Activated T-cell treated with anti-CD3 and anti-CD28 coated beads, Interleukin-2, amount 50 U/mL, for 24 hours (primary cell): ENCODE data around the gene MEI1.
A peak's percentile ranks its signal among the peaks of the same experiment; 100 is the strongest.
"Not testable (repeated sequence)": the region's sequence is repeated elsewhere in the genome, so short reads cannot be mapped to it uniquely, and the experiment has no call there.

Source experiments
- DNase-seq: peaks from one replicate; pipeline ENCODE4 v3.0.0-alpha.2; 2020
- H3K27ac Mint-ChIP-seq: 2 replicates; pipeline ENCODE4 v1.8.0; 2020; ENCODE audit warnings: mild to moderate bottlenecking, mixed read lengths
- H3K27me3 Mint-ChIP-seq: 2 replicates; pipeline ENCODE4 v1.8.0; 2020; ENCODE audit warnings: mixed read lengths
- H3K36me3 Mint-ChIP-seq: 2 replicates; pipeline ENCODE4 v1.8.0; 2020; ENCODE audit warnings: low read depth, mixed read lengths
- H3K4me1 Mint-ChIP-seq: 2 replicates; pipeline ENCODE4 v1.8.0; 2020; ENCODE audit warnings: low read depth, mixed read lengths
- H3K4me3 Mint-ChIP-seq: 2 replicates; pipeline ENCODE4 v1.8.0; 2020; ENCODE audit warnings: mild to moderate bottlenecking, moderate library complexity, mixed read lengths
- H3K9me3 Mint-ChIP-seq: 2 replicates; pipeline ENCODE4 v1.8.0; 2020; ENCODE audit warnings: mixed read lengths

Gene MEI1

GRCh38 chr22:41834005-41834944, 135.0 kb downstream of the MEI1 start:
- peaks cover 67% of the 10 kb centered on the region for H3K4me1 Mint-ChIP-seq
- peak overlapping the region; percentile 98 for H3K4me3 Mint-ChIP-seq
- H3K27me3 Mint-ChIP-seq: no peaks in the 10 kb centered on the region
- H3K9me3 Mint-ChIP-seq: no peaks in the 10 kb centered on the region
- peaks cover 75% of the 10 kb centered on the region for H3K36me3 Mint-ChIP-seq
- H3K27ac Mint-ChIP-seq: peak overlapping the region; percentile 96
- DNase-seq: no peak

GRCh38 chr22:41835462-41835861, 136.2 kb downstream of the MEI1 start:
- H3K27ac Mint-ChIP-seq: peak overlapping the region; percentile 38
- peak overlapping the region; percentile 19 for H3K4me3 Mint-ChIP-seq
- H3K36me3 Mint-ChIP-seq: peaks cover 80% of the 10 kb centered on the region
- not testable (repeated sequence) for H3K27me3 Mint-ChIP-seq, DNase-seq, H3K9me3 Mint-ChIP-seq
- H3K4me1 Mint-ChIP-seq: peaks cover 70% of the 10 kb centered on the region

GRCh38 chr22:41836551-41836950, 137.2 kb downstream of the MEI1 start:
- DNase-seq: no peak
- H3K4me3 Mint-ChIP-seq: no peak overlapping the region

GRCh38 chr22:41838842-41839618, 139.7 kb downstream of the MEI1 start:
- Mint-ChIP-seq H3K27ac (peak overlapping the region; percentile 31), H3K27me3 (no peaks in the 10 kb centered on the region), H3K36me3 (peaks cover 85% of the 10 kb centered on the region), H3K4me3 (no peak overlapping the region), H3K9me3 (no peaks in the 10 kb centered on the region), H3K4me1 (peaks cover 78% of the 10 kb centered on the region)
- no peak for DNase-seq

More at GRCh38 chr22:41836551-41836950, 137.2 kb downstream of the MEI1 start:
- peaks cover 82% of the 10 kb centered on the region for H3K36me3 Mint-ChIP-seq
- H3K27me3 Mint-ChIP-seq: no peaks in the 10 kb centered on the region
- no peaks in the 10 kb centered on the region for H3K9me3 Mint-ChIP-seq
- H3K4me1 Mint-ChIP-seq: peaks cover 71% of the 10 kb centered on the region
- peak overlapping the region; percentile 38 for H3K27ac Mint-ChIP-seq

GRCh38 chr22:41840216-41840615, 140.9 kb downstream of the MEI1 start:
- Mint-ChIP-seq H3K27ac (no peak overlapping the region), H3K4me3 (no peak overlapping the region), H3K4me1 (peaks cover 82% of the 10 kb centered on the region), H3K9me3 (no peaks in the 10 kb centered on the region), H3K27me3 (no peaks in the 10 kb centered on the region), H3K36me3 (peaks cover 83% of the 10 kb centered on the region)
- DNase-seq: no peak

- Mint-ChIP-seq H3K9me3 (no peaks in the 10 kb centered on the region), H3K27me3 (no peaks in the 10 kb centered on the region), H3K36me3 (peaks cover 84% of the 10 kb centered on the region), H3K27ac (peak overlapping the region; percentile 68), H3K4me1 (peaks cover 85% of the 10 kb centered on the region), H3K4me3 (no peak overlapping the region)
- no peak for DNase-seq
Measured at GRCh38 chr22:41841085-41841712, 141.9 kb downstream of the MEI1 start.

- Mint-ChIP-seq H3K27me3 (no peaks in the 10 kb centered on the region), H3K9me3 (no peaks in the 10 kb centered on the region), H3K4me3 (peak overlapping the region; percentile 55), H3K36me3 (peaks cover 73% of the 10 kb centered on the region), H3K27ac (peak overlapping the region; percentile 94), H3K4me1 (peaks cover 88% of the 10 kb centered on the region)
- DNase-seq: no peak
Measured at GRCh38 chr22:41842996-41843970, 144.0 kb downstream of the MEI1 start.

GRCh38 chr22:41844036-41844435, 144.7 kb downstream of the MEI1 start:
- peak overlapping the region; percentile 94 for H3K27ac Mint-ChIP-seq
- H3K27me3 Mint-ChIP-seq: no peaks in the 10 kb centered on the region
- no peaks in the 10 kb centered on the region for H3K9me3 Mint-ChIP-seq
- DNase-seq: no peak
- H3K4me3 Mint-ChIP-seq: peak overlapping the region; percentile 32
- H3K36me3 Mint-ChIP-seq: peaks cover 70% of the 10 kb centered on the region
- H3K4me1 Mint-ChIP-seq: peaks cover 88% of the 10 kb centered on the region

GRCh38 chr22:41844513-41844912, 145.2 kb downstream of the MEI1 start:
- Mint-ChIP-seq H3K27me3 (no peaks in the 10 kb centered on the region), H3K9me3 (no peaks in the 10 kb centered on the region), H3K4me3 (no peak overlapping the region), H3K4me1 (peaks cover 87% of the 10 kb centered on the region), H3K36me3 (peaks cover 68% of the 10 kb centered on the region), H3K27ac (peak overlapping the region; percentile 94)
- no peak for DNase-seq

- H3K27ac Mint-ChIP-seq: peak overlapping the region; percentile 60
Measured at GRCh38 chr22:41845380-41846267, 146.3 kb downstream of the MEI1 start.

GRCh38 chr22:41846268-41846987, 147.1 kb downstream of the MEI1 start:
- DNase-seq: no peak
- Mint-ChIP-seq H3K27me3 (no peaks in the 10 kb centered on the region), H3K27ac (peak overlapping the region; percentile 69), H3K4me3 (no peak overlapping the region), H3K36me3 (peaks cover 64% of the 10 kb centered on the region), H3K9me3 (no peaks in the 10 kb centered on the region), H3K4me1 (peaks cover 79% of the 10 kb centered on the region)

More at GRCh38 chr22:41845380-41846267, 146.3 kb downstream of the MEI1 start:
- Mint-ChIP-seq H3K9me3 (no peaks in the 10 kb centered on the region), H3K4me3 (no peak overlapping the region), H3K36me3 (peaks cover 67% of the 10 kb centered on the region), H3K27me3 (no peaks in the 10 kb centered on the region), H3K4me1 (peaks cover 87% of the 10 kb centered on the region)
- no peak for DNase-seq

GRCh38 chr22:41847300-41847699, 148.0 kb downstream of the MEI1 start:
- peaks cover 77% of the 10 kb centered on the region for H3K4me1 Mint-ChIP-seq
- peak overlapping the region; percentile 69 for H3K27ac Mint-ChIP-seq
- no peak overlapping the region for H3K4me3 Mint-ChIP-seq
- peaks cover 62% of the 10 kb centered on the region for H3K36me3 Mint-ChIP-seq
- H3K9me3 Mint-ChIP-seq: no peaks in the 10 kb centered on the region
- no peak for DNase-seq
- no peaks in the 10 kb centered on the region for H3K27me3 Mint-ChIP-seq
